NCI-H1048 (cell line): ENCODE results near the gene DYNLRB2.

Experiments used
- DNase-seq: peaks from one replicate; lab custom pipeline; 2025; lab: John Stamatoyannopoulos, UW

The DYNLRB2 gene

DNA sequence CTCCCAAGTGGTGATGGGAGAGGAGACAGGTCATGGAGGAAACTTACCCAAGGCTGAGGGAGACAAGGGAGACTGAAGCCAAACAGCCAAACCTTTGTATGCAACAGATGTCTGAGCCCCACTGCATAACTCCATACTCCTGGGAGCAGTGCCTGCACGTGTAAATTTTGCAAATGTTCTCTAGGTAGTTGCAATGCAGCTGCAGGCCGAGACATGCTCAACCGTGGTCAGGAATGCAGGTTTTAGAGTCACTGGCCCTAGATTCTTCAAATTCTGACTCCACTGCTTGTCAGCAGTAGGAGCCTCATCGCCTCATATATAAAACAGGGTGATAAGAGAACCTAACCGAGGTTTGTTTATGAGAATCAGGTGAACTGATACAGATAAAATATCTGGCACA, 11.5 kb downstream of the DYNLRB2 start:
- no peak for DNase-seq

DNA sequence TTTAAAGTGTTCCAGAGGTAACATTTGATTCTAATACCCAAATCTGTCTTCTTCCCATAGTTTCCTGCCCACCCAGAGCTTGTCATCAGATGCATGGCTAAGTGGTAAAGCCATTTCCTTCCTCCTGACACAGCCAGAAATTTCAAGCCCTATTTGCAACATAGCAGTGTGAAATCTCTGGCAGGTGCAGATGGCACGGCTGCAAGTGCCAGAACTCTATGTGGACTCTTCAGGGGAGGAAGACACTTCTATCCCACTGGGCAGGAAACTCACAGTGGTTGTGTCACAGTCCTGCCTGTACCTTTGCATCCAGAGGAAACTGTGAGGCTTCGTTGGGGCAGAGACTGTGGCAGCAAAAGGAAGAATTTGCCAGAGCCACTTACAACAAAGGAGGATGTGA, 13.2 kb downstream of the DYNLRB2 start:
- DNase-seq: no peak

DNA sequence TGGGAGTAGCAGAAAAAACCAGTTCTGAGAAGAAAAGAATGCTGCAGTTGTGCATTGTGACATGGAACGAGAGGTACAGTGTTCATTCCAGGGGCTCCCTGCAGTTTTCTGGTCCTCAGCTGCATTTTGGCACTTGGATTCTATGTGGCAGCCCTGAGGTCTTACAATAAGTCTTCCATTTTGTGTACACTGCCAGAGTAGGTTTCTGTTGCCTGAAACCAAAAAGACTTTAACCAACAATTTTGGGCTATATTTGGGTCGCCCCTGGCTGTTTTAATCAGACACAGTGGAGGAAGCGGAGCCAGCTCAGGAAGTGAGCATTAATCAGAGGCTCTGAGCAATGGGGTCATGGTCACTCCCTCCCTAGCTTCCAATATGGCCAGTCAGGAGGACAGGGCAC, 15.7 kb downstream of the DYNLRB2 start:
- no peak for DNase-seq

DNA sequence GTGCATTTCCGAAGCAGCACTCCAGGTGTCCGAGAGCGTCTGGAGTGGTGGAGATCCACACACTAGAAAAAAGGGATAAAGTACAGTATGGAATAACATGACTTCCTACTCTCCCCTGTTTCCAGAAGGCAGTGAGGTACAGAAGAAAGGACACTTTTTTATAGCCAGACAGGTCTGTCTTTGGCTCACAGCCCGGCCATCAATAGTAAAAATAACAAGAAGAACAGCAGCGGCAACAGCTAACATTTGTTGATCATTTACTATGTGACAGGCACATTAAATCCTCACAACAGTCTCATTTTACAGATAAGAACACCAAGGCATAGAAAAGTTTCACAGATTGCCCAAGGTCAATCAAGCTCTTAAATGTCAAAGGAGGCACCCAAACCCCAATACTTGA, 16.2 kb downstream of the DYNLRB2 start:
- no peak for DNase-seq

DNA sequence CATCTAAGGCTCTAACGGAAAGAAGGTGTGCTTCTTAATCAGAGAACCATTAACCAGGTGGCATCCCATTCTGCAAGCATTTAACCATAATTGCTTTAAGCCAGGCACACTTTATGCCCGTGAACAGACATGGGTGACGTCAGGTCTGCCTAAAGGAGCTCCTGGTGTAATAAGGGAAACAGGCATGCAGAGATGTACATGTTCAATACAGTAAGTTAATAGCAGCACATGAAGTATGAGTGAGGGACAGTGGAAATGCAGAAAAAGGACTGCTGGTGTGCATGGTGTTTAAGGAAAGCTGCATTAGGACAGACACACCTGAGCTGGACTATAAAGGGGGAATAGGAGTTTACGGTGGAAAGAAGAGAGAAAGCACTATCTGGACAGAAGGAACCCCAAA, 18.6 kb downstream of the DYNLRB2 start:
- DNase-seq: no peak

DNA sequence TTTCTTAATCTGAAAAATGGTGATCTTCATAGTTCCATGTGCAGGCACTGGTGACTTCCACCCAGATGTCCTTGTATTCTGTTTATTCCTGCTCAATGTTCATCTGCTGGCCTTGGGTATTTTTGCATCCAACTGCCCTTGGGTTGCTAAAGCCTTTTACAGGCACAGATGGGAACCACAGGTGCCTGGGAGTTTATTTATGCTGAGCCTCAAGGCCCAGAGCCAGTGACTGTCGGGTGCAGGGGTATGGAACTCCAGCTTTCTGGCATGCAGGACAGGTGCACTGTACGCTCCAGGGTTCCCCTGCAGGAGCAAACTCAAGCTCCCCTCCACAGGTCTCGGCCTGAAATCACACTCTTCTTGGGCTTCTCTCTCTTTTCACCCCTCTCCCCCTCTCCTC, 22.3 kb downstream of the DYNLRB2 start:
- no peak for DNase-seq

DNA sequence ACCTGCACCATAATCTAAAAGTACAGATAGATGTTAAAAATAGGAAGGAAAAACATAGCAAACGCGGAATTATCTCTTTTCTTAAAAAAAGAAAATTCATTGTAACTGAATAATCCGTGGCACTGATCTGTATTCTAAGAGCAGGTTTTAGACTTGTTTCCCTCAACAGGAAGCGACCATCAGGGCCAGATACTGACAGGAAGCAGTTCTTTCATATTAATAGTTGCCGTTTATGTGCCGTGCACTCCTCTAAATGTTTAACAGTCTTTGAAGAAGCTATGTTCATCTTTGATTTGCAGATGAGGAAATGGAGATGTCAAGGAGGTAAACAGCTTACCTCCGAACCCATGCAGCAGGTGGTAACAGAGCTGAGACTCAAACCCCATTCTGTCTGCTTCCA, 23.6 kb downstream of the DYNLRB2 start:
- DNase-seq: no peak

DNA sequence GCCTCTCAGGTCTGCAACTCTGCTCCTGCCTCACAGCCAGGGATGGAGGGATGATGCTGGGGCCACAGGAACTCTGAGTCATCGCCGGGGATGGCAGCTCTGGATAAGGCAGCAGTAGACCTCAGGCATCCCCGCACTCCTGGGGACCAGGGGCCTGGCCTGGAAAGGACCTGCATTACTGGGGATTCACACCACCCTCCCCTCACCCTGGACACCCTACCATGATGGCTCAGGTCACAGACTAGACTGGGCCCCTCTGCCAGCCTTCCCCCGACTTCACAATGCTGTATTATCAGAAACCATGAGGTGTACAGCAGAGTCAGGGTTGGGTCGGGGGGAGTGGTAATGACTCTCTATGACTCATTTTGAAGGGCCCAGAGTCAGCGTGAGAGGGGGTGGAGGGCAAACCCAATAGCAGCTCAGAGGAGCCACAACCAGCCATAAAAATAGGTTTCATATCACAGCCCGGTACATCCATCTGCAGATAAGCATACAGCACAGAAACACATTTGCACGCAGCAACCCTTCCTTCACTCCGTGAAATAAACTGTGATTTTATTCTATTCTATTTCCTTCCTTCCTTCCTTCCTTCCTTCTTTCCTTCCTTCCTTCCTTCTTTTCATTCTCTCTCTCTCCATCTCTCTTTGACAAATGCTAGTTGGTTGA, 28.8 kb downstream of the DYNLRB2 start:
- DNase-seq: no peak

DNA sequence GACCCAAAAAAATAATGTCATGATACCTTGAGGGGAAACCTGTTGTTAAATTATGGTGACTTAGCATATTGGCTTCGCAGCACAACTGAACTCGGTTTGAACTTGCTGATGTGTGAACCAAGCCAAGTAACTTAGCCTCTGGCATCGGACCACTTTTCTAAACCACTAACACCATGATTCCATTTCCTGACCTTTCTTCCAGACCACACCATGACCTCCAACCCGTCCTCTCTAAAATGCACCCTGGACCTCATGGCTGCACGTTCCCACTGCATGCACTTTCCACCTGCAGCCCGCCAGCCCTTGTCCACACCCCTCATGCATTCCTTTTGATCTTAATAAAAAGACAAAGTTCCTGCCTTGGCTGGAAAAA, 29.3 kb downstream of the DYNLRB2 start:
- DNase-seq: no peak

DNA sequence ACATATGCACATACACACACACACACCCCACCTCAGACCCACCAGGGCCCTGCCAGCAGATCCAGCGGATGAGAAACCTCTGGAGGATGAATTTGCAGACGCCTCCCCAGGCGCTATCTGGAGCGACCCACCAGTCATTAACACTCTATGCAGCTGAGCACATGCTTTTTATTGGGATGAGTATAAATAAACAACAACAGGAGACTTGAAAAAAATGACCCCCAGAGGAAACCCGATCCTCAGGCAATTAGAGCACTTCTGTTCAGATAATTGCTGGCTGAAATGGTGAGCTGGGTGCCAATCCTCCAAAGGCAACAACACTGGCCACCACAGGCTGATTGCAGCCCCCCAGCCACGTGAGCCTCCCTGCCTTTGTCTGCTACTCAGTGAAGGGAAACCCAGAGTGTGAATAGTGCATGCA, 32.9 kb downstream of the DYNLRB2 start:
- DNase-seq: no peak

DNA sequence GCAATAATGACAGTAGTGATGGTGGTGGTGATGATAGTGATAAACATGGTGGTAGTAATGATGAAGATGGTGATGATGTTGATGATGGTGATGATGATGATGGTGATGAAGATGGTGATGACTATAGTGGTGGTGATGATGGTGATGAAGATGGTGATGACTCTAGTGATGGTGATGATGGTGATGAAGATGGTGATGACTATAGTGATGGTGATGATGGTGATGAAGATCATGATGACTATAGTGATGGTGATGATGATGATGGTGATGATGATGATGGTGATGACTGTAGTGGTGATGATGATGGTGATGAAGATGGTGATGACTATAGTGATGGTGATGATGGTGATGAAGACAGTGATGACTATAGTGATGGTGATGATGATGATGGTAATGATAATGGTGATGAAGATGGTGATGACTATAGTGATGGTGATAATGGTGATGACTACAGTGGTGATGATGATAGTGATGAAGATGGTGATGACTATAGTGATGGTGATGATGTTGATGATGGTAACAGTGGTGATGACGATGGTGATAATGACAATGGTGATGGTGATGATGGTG, 35.6 kb downstream of the DYNLRB2 start:
- DNase-seq: no peak

DNA sequence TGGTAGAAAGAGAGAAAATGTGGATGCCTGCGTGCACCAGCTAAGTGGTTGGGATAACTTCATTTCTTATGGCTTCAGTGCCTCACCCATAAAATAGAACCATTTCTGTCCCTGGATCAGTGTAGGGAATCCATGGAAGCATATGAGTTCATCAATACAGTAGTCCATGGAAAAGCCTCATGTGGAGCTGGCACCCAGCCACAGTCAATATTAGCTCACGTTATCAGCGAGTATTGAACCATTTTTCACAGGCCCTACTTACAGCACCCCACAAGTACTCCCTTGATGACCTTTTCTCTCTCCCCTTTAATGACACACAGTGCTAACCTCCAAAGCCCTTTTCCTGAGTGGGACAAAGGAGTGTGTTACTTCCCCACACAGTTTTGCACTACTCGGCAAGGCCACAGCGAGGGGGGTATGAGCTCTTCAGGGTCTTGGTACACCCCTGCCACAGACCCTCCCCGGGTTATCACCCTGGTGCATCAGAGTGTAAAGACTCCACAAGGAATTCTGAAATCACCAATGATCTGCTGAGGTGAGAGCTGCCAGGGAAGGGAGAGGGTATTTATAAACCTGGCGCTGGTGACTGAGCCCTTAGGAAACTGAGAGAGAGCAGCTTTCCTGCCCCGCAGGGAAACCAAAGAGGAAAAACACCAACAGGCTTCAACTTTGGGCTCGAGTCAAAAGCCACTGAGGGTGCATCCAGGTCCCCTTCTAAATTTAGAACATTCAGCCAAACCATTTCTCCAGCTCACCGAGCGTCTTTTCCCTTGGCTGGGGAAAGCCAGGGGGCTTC, 36.9 kb downstream of the DYNLRB2 start:
- no peak for DNase-seq

DNA sequence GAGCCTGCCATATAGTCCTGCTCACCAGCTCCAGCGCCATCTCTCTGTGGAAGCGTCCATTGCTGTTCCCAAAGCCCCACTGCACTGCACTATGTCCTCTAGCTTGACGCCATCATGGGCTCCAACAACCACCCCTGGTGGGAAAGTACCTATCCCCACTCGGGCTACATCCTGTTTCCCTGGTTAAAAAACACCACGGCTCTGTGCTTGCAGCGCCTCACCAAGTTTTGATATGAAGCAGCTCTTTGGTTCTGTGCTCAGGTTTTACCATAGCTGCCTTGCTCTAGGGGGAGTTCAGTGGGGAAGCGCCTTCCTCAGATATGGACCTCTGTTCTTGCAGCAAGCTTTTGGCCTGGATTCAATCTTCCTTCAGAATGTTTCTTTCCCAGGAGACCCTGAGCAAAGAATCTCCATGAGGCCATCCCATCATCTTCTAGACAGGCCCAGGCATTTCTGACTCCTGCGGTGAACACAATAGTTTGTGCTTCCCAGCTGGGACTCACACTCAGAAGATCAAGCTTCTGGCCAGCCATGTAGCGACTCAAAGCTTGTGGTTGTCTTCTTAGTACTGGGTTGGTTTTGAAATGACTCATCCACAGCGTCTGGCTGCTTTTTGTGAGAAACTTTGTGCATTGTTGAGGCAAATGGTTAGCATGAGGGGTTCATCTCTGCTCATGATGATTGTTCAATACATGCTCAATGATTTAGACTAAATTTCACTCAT, 39.5 kb downstream of the DYNLRB2 start:
- DNase-seq: no peak

DNA sequence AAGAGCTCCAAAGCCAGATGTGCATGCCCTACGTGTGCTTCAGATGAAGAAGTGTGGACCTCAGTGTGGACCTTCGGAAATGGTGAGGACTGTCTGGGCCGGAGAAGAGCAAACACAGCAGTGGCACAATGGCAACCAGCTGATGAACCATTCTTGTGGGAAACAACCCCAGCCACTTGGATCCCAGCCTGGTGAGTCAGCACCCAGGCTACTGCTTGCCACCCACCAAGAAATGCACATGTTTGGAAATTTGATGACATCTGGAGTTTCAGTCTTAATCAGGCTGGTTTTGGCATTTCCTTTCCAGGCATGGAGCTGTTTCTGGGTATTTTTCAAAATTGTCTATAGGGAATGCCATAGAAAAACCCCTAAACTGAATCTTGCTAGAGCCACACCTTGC, 42.7 kb downstream of the DYNLRB2 start:
- DNase-seq: no peak

DNA sequence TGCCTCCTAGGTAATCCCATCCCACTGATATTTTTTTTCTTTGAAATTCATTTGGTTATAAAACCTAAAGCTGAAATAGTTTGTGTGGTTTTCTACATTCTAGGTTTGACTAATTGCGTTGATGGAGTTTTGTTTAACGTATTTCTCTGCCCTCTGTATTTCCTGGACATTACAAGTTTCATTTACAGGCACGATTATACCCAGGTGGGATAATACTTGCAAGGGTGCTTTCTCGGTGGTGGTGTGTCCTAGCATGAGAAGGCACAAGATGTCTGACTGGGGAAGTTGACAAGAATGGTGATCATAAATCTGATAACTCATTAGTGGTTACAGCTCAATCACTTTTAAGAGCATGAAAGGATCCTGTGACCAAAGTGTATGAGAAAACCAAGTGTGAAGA, 45.0 kb downstream of the DYNLRB2 start:
- DNase-seq: no peak

DNA sequence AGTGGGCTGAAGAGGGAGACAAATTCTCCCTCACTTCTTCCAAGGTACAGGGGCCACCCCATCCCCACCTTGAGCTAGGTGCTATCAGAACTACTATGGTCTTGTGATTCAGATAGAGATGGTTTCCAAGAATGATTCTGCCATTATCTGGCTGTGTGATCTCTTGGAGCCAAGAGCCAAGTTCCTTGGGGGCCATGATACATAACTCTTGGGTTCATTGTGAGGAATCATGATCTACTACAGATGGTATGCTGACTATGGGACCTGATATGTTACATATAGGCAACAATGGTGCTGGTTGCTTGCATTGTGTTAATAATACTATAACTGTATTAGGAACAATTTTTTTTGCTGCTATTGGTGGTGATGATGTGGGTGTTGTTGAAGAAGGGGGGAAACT, 45.7 kb downstream of the DYNLRB2 start:
- DNase-seq: no peak

DNA sequence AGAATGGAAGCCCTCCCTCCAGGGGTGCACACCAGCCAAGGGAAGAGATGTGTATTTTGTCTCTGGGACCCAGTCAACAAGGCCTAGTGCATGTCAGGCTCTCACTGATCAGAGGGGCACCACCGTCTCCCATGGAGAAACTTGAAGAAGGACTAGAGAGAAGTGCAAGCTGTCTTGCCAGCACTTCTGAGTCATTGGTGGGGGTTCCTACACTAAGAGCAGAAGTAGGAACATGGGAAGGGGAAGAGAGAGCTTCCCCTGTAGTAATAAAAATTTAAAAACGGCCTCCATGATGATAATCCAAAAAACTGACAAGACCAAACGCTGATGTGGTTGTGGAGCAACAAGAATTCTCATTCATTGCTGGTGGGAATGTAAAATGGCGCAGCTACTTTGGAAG, 46.3 kb downstream of the DYNLRB2 start:
- no peak for DNase-seq

DNA sequence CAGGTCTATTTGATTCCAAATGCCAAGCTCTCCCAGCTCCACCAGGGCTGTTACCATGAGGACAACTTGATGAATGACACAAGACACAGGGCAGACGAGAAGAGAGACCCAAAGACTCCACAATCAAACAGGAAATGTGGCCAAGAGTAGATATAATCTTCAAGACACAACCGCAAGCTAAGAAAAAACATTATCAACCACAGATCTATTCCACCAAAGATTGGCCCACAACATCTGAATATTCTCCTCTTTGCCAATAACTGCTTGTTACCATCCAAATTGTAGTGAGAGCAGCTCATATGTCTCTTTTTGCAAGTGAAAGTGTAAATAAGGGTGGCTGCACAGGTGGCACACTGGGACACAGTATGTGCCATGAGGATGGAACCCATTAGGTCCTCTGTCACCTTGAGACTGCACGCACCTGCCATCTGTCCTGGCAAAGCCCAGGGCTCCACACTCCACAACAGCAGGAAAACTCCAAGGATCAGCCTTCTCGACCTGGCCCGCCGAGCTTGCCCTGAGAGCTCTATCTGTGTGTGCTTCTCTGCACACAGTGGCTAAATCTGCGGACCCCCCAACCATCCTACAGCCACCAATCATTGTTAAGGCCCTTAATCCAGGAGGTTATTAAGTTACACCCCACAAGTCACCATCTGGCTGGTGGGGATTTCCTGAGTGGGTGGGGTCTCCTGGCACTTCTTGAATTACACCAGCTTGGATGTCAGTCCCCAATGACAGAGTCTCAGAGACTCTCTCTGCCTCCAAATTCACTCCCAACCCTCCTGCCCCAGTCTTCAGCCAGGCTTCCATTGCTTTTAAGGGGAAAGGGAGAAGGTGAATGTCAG, 50.5 kb downstream of the DYNLRB2 start:
- no peak for DNase-seq

DNA sequence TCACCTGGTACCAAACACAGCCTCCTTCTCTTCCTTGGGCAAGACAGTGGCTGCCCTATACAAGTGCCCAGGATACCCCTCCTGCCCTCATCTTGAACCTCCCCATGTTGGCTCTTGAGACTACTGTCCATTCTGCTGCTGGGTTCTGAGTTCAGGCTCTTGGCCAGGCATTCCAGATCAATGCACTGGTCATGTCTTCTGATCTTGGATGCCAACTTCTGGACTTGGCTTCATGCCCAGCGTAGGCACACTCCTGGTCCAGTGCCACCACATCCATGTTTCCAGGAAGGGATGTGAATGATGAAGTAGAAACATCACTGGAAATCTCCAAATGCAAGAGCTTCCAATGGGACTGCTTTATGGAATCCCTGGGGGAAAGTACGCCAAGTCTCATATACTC, 51.5 kb downstream of the DYNLRB2 start:
- DNase-seq: no peak

DNA sequence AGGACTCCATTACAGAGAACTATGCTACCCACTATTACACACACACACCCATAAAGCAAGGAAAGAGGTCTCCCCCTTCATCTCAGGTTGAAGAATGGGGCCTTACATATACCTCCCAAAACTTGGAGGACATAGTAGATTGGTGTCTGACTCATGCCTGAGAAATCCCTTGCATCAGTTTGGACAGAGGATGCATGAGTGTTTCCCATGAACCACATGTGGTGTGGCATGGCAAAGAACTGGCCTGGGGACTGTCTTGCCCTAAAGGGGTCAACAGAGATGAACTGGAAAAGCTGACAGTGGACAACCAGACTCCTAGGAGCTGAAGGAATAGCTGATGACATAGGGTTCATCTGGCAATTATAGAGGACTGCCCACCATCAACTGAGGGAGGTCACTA, 54.0 kb downstream of the DYNLRB2 start:
- no peak for DNase-seq

DNA sequence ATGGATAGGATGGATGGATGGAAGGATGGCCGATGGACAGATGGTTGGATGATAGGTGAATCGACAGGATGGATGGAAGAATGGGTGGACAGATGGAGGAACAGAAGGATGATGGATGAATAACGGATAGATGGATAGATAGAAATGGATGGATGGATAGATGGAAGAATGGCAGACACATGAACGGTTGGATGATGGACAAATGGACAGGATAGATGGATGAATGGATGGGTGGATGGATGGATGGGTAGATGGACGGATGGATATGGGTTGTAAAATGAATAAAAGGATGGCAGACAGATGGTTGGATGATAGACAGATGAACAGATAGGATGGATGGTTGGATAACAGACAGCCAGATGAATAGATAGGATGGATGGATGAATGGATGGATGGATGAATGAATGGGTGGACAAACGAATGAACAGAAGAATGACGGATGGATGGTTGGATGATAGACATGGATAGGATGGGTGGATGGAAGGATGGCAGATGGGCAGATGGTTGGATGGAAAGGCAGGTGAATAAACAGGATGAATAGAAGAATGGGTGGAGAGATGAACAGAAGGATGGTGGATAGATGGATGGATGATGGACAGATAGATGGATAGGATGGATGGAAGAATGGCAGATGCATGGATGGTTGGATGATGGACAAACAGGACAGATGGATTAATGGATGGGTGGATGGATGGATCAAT, 55.9 kb downstream of the DYNLRB2 start:
- DNase-seq: no peak
